NCI-H748 treated with DMSO at 0.1 percent for 48 hours (cell line): ENCODE data around the gene NOL4L.

Experiments used
- DNase-seq: peaks from one replicate; lab custom pipeline; 2025; lab: John Stamatoyannopoulos, UW

Gene NOL4L

GRCh38 chr20:32576560-32576959 is 8.6 kb downstream of the NOL4L start:
- no peak for DNase-seq

- DNase-seq, result no peak
Measured at GRCh38 chr20:32575805-32576204, 9.3 kb downstream of the NOL4L start.

DNA sequence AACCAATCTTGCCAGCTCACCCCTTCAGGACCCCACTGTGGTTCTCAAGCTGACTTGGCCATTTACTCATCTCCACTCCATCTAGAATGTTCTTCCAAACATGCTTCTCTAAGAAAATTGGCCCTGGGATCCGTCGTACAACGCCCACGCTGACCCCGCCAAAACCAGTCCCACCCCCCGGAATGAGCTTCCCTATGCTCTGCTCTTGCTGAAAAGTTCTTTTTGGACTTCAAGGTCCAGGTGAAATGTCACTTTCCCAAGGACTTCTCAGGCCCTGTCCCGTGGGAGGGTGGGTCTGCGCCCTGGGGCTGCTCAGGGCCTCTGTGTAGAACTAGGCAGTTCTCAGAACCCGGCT is 9.9 kb downstream of the NOL4L start:
- DNase-seq, result no peak

- DNase-seq, result no peak
Measured at GRCh38 chr20:32574296-32575226, 10.6 kb downstream of the NOL4L start.

DNA sequence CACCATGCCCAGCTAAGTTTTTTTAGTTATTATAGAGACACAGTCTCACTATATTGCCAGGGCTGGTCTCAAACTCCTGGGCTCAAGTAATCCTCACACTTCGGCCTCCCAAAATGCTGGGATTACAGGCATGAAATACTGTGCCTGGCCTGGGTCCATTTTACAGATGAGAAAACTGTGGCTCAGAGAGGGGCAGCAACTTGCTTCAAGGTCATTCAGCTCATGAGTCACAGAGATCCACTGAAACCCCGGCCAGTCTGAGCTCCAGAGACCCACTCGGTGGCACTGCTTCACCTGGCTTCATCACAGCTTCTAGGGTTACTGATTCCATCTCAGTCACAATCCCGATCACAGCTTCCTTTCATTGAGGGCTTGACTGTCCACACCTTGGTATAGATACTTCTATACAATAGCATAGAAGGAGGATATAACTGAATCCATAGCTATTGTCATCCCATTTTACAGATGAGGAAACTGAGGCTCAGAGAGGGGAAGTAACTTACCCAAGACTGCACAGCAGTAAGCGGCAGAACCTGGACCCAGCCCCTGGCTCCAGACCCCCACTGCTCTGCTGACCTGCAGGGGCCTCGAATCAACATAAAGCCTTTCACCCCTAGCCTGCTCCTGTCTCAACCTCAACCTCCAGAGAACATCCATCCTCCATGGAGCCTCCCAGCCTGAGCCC is 11.8 kb downstream of the NOL4L start:
- DNase-seq, result no peak

- no peak for DNase-seq
Measured at GRCh38 chr20:32572271-32572968, 12.7 kb downstream of the NOL4L start.

DNA sequence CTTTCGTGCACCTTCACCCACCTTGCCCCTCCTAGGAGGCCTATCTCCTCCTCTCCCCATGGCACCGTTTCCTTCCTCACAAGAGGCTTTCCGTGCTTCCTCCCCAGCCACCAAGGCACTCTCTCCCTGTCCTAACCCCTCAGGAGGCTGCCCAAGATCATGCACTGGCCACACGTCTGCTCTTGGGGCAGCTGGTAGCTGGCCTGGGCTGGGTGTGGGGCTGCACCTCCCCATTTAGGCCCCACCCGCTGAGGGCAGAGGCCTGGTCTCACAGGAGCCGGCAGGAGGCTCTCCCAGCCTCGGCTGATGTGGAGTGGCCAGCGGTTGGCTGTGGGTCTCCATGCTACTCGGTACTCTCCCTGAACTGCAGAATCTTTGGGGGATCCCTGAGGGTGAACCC is 13.6 kb downstream of the NOL4L start:
- DNase-seq, result no peak

GRCh38 chr20:32570401-32571190 is 14.5 kb downstream of the NOL4L start:
- no peak for DNase-seq

- DNase-seq, result no peak
Measured at GRCh38 chr20:32569380-32570305, 15.5 kb downstream of the NOL4L start.

- DNase-seq, result no peak
Measured at GRCh38 chr20:32569018-32569379, 16.1 kb downstream of the NOL4L start.

GRCh38 chr20:32567384-32568178 is 17.6 kb downstream of the NOL4L start:
- no peak for DNase-seq

- DNase-seq, result no peak
Measured at GRCh38 chr20:32566379-32567374, 18.5 kb downstream of the NOL4L start.

DNA sequence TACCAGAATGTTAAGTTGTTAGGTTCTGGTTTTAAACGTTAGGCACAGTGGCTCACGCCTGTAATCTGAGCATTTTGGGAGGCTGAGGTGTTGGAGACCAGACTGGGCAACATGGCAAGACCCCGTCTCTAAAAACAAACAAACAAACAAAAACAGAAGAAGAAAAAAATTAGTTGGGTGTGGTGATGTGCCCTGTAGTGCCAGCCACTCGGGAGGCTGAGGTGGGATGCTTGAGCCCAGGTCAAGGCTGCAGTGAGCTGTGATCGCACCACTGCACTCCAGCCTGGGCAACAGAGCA is 19.4 kb downstream of the NOL4L start:
- no peak for DNase-seq

DNA sequence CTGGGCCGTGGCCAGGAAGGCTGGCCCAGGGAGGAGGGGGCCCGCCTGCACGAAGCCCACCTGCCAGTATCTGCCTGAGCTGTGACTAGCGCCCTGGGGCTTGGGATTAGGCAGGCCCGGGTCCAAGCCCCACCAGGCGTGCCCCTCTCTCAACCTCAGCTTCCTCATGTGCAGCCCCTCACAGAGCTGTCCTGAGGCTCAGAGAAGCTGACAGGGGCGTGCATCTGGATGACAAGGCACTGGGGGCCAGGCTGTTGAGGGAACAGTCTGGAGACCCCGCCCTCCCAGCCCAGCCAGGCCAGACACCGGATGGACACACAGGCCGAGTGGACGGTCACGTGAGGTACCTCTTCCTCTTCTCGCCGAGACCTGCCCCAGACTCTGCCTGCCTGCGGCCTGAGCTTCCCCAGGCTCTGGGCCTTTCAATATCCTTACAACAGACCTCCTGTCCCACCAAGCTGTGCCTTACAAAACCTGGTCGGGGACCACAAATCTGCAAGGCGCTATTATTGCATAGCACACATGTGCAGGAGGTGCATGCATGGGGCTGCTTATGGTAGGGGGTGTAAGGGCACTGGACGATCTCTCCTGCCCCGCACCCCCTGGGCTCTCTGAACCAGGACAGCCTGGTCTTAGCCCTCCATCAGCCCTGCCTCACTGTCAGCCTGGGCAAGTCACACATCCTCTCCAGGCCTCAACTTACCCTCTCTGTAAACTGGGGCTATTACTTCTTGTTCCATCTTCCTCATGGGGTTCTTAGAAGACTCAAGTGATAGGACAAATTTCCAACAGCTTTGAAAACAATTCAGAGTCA is 20.0 kb downstream of the NOL4L start:
- DNase-seq, result no peak

- DNase-seq, result no peak
Measured at GRCh38 chr20:32564440-32564839, 20.7 kb downstream of the NOL4L start.

GRCh38 chr20:32563311-32564272 is 21.5 kb downstream of the NOL4L start:
- DNase-seq, result no peak

- no peak for DNase-seq
Measured at GRCh38 chr20:32562495-32562911, 22.6 kb downstream of the NOL4L start.
